NCI-H2107 treated with DMSO at 0.1 percent for 48 hours (cell line): ENCODE results near the gene COPRS.
"Not testable (repeated sequence)": the region's sequence is repeated elsewhere in the genome, so short reads cannot be mapped to it uniquely, and the experiment has no call there.

Source experiments
- DNase-seq: peaks from one replicate; lab custom pipeline; 2025; ENCODE audit not compliant: unreplicated experiment; lab: John Stamatoyannopoulos, UW

The COPRS gene

DNA sequence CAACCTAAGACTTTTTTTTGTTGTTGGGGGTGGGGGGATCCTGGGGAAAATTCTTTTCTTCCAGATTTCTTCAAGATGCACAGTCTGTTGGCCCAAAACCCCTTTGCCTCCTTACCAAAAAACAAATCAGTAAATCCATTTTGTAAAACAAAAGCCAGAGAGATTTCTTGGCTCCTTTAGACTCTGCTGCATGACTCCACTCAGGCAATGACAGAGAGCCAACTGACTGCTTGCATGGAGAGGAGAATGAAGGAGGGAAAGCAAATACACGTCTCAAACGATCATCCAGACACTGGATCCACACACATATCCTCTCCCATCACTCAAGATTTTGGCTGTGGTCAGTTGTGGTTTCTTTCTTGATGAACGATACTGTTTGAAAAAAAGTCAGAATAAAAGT is 13.8 kb downstream of the COPRS start:
- no peak for DNase-seq

DNA sequence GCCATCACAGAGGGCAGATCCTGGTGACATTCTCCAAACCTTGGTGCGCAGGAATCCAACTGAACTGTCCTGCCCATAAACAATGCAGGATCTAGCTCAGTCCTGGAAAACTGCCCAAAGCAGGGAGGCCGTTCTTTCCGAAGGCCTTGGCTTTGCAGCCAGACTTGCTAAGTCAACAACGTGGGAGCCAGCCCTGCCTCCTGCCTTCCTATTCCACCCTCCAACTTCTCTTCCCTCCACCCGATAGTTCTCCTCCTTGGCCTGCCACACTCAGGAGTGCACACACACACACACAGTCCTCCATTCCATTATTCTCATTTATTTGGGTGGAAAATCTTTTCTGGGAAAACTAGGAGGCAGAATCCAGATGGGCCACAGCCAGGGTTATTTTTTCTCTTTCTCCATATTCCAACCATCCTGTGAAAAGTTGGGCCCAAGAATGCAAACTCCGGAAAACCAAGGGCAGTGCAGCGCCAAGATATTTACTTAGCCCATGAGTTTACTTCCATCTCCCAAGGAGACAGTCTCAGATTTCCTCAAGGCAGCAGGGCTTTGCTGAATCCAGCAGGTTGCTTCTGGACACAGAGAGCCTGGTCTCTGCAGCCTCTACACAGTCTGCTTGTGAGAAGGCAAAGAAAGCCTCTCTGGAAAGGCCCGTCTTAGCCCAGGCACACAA is 15.8 kb downstream of the COPRS start:
- no peak for DNase-seq

DNA sequence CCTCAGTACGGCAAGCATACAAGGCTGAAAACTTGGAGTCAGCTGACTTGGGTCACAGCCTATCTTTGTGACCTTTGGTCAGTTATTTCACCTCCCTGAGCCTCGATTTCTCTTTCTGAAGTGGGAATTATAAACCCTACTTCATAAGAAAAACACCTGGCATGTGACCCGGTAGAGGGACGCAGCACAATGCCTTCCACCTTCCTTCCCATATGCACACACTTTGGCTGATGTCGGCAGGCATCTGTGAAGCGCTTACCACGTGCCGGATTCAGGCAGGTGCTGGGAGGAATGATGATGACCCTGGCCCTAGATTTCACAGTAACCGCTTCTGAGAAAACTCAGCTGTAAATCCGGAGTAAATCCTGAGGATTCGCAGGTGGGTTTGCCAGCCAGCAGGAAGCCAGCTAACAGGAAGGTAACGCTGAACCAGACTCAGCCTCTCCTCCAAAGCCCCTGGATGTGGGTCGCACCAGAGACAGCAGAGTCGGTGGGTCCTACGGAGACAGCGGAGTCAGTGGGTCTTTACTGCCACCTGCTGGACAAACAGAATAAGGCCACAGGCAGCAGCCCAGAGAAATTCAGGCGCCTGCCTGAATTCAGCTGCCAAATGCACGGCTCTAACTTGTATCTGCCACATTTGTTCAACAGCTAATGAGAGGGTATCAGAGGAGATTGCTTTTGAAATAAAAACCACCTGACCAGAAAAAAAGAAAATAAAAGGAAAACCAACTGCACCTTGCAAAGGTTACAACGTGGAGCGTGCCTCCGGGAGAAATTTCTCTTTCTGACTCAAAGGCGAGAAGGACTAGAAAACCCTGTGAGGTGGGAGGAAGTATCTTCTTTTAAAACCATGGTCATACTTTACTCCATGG is 16.6 kb downstream of the COPRS start:
- peak; percentile 51 for DNase-seq

DNA sequence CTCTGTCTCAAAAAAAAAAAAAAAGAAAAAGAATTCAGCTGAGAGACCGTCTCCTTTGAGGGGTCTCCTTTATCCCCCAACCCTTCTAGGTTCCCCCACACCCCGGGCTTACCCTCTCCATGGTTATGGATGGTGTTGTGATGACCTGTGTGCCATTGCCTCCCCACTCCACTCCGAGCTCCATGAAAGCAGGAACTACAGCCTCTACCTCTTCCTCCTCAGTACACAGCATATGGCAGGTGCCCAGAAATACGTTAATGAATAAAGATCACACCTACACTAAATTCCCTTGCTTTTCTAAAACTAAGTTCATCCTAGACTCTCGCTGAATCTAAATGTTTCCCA is 17.2 kb downstream of the COPRS start:
- no peak for DNase-seq

DNA sequence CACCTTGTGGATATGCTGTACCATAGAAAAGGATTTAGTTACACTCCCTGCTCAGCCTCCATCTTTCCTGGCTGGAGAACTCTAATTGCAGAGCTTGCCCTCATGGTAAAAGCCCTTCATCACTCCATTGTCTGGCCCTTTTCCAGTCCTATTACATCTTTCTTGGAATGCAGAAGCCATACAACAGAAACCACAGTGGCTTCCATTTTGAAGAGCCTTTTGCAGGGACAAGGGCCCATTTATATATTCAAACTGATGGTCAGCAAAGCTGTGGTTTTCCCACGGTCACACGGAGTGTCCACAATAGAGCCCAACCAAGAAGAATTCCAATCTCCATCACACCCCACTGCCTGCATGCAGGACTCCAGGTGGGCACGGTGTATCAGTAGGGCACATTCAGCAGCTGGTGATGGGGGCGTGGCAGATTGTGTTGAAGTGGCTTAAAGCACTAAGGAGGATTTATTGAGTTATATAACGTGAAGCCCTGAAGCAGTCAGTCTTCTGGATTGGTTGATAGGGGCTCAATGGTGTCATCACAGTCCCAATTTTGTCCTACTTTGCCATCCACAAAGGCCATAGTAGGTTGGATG is 20.3 kb downstream of the COPRS start:
- DNase-seq: no peak

DNA sequence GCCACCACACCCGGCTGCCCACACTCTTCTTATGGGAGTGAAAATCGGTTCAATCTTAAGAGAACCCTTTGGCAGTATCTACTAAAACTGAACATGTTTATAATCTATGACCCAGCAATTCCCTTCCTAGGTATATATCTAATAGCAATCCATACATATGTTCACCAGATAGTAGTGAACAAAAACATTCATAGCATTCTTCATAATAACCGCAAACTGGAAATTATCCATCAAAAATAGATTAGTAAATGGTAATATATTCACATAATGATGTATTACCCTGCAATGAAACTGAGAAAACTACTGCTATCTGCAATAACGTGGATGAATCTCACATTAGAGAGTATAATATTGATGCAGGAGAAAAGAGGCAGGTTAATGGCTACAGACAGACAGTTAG is 23.1 kb downstream of the COPRS start:
- DNase-seq: no peak

DNA sequence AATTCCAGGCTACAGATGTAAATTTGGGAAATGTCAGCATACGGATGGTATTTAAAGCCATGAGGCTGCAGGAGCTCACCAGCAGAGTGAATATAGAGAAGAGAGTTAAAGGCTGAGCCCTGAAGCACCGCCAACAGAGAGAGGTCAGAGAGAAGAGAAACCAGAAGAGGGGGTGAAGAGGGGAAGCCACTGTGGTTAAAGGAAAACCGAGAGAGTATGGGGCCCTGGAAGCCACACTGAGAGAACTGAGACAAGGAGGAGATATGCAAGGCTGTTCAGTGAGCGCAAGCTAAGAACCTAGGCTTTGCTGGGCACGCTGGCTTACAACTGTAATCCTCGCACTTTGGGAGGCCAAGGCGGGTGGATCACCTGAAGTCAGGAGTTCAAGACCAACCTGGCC is 24.6 kb downstream of the COPRS start:
- no peak for DNase-seq

DNA sequence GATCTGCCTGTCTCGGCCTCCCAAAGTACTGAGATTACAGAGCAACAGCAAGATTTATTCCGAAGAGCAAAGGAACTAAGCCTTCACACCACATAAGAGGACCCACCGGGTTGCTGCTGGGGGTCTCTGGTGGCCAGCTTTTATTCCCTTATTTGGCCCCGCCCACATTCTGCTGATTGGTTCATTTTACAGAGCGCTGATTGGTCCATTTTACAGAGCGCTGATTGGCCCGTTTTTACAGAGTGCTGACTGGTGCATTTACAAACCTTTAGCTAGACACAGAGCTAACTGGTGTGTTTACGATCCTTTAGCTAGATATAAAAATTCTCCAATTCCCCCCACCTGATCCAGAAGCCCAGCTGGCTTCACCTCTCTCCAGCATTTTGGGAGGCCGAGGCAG is 26.3 kb downstream of the COPRS start:
- no peak for DNase-seq

DNA sequence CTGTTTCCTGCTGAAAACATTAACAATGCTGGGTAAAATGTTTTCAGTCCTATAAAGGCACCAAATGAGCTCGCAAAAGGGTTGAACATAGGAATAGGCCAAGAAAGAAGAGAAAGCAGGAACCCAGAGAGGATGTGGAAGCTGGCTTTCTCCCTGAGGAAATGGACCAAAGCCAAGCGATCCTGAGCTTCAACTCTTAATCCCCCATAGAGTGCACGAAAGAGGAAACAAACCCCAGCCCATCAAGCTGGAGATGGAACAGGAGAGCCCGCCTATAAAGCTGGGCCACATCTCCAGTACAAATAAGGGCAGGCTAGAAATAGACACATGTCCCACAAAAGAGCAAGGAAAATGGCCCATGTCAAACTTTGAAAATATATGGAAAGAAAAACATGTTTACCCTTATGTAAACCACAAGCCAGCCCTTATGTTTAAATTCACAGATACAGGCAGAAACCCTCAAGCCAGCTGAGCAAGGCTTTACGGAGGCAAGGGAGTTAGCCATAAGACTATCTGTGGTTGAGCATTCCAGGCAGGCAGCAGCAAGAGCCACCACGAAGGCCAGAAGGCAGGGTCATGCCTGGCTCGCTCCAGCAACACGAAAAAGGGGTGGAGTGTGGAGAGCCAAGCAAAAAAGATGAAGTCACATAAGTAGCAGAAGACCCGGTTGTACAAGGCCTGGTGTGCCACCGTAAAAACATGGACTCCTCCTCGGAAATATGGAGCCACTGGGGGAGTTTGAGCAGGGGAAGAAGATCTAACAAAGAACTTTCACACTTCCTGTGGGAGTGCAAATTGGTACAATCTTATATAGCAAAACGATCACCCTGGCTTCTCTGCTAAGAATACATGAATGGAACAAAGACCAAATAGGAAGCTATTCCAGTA is 27.8 kb downstream of the COPRS start:
- DNase-seq: no peak

DNA sequence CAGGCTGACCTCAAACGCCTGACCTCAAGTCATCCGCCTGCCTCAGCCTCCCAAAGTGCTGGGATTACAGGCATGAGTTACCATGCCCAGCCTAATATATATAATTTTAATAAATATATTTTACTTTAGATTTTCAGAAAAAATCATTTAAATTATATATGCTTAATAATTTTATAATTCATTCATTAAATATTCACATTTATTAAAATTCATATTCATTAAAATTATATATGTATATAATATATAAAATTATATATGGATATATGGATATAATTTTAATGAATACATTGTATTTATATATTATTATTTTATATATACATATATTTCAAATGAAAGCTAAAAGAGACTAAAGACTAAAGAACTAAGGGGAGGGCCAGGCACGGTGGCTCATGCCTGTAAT is 29.4 kb downstream of the COPRS start:
- DNase-seq: no peak

DNA sequence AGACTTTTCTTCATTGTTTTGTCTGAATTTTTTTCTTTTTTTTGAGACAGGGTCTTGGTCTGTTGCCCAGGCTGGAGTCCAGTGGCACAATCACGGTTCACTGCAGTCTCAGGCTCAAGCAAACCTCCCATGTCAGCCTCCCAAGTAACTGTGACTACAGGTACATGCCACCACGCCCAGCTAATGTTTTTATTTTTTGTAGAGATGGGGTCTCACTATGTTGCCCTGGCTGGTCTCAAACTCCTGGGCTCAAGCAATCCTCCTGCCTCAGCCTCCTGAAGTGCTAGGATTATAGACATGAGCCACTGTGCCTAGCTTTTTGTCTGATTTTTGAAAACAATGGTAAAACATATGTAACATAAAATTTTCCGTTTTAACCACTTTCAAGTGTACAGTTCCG is 30.1 kb downstream of the COPRS start:
- DNase-seq: not testable (repeated sequence)

DNA sequence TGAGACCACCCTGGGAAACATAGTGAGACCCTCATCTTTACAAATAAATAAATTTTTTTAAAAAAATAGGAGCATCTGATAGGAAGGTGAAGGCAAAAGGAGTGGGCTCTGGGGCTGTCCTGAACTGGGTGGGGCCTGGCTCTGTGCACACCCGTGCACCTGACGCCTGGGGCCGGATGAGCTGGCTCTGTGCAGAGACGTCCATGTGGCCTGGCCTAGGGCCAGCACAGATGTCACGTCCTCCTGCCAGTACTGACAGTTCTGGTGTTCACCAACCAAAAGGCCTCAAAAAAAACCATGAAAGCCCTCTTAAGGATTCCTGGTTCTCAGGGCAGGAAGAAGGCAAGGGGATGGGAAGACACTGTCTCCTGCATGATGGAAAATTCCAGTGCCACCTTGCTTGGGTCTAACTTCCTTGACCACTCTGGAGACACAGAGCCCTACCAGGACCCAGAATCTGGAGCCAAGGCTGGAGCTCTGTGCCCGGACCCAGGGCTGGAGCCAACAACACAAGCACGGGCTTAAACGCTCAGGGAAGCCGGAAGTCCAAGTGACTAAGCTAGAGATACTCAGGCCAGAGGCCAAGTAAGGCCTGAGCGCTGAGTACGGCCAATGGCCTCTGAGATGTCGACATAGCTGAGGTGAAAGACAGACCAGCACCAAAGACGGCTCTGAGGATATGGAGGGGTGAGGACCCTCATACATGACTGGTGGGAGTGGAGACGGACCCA is 32.9 kb downstream of the COPRS start:
- DNase-seq: no peak

DNA sequence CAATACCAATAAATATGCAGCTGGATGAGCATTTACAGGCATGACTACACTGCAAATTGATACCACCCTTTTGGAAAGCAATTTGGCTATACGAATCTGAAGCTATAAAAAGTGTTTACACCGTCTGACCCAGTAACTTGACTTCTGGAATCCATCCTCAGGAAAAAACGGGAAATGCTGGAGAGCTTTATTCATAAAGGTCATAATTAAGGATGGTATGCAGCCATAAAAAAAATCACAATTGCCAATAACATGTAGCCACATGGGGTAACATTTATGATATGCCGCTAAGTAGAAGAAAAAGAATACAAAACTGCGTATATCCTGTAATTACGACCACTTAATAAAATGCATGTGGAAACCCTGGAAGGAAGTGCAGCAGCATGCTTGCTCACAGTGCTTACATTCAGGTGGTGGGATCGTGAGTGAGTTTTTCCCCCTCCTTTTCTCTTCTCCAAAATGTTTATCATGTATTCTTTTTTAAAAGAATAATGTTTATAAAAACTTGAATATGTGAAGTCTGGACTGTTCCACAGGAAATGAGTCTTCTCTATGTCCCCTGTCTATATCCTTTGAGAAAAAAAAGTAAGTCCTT is 34.2 kb downstream of the COPRS start:
- no peak for DNase-seq

DNA sequence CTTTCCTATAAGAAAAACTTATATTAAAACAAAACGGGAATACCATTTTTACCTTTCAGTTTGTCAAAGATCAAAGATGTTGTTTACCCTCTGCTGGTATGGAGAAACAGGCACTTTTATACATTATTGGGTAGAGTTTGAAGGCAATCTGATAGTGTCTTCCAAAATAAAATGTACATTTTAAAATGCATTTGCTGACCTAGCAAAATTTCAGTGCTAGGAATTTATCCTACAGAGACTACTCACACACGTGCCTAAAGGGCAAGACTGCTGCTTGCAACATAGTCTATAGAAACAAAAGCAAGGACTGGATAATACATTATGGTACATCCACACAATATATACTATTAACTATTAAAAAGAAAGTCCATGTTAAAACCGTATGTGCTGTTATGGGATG is 36.0 kb downstream of the COPRS start:
- no peak for DNase-seq

DNA sequence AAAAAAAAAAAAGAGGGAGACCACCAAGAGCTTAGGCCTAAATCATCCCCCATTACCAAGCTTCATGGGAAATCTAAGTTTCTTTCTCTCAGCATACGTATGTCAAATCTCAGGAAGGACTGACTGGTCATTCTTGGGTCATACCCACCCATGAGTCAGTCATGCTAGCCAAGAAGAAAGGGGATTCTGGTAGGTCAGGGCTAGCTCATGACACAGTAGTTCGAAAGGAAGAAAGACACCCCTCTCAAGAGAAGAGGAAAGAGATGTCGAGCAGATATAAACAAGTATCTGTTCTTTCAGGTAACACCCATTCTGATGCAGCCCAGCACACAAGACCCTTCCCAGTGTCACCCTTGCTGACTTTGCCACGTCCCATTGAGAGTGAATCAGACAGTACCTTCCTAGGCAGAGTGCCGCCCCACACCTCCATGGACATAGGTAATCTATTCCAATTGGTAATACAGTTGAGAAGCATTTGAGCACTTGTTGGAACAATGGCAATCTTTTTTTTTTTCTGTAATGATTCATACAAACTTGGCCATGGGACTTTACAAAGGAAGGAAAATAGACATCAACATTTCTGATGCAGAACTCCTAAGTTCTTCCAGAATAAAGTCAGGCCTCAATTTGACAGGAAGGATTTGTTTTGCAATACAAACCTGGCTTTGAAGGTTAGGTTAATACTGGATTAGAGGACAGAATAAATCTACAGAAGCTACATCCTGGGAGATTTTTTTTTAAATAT is 38.2 kb downstream of the COPRS start:
- DNase-seq: no peak

DNA sequence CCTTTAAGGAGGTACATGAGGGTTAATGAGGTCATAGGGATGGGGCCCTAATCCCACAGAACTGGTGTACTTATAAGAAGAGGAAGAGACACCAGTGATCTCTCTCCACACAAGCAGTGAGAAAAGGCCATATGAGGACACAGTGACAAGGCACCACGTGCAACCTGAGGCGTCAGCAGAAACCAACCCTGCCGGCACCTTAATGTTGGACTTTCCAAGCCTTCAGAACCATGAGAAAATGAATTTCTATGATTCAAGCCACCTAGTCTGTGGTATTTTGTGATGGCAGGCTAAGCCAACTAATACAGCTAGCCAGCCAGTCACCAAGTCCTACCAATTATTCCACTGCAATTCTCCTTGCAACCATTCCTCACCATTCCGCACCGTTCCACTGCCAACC is 39.5 kb downstream of the COPRS start:
- no peak for DNase-seq

DNA sequence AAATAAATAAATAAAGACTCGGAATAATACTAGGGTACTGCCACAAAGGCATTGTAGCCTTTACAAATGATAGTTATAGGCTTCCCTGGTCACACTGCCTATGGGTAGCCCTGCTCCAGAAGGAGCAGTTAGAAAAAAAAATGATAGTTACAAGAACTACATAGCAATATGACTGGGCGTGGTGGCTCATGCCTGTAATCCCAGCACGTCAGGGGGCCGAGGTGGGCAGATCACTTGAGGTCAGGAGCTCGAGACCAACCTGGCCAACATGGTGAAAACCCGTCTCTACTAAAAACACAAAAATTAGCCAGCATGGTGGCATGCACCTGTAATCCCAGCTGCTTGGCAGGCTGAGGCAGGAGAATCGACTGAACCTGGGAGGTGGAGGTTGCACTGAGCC is 40.2 kb downstream of the COPRS start:
- not testable (repeated sequence) for DNase-seq

DNA sequence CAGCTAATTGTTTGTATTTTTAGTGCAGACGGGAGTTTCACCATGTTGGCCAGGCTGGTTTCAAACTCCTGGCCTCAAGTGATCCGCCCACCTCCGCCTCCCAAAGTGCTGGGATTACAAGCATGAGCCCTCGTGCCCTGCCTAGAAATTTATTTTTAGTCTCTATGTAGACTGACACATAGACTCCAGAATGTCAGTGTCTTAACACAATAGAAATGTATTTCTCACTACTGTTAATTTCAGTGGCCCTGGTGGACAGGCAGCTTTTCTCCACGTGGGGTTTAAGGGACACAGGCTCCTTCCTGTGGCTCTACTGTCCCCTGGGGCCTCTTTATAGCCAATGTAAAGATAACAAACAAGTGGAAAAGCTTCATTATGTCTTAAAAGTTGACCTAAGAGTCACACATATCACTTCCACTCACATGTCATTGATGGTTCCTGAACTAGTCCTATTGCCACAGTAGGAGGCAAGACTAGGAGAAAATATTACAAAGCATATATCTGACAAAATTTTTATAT is 43.8 kb downstream of the COPRS start:
- no peak for DNase-seq

DNA sequence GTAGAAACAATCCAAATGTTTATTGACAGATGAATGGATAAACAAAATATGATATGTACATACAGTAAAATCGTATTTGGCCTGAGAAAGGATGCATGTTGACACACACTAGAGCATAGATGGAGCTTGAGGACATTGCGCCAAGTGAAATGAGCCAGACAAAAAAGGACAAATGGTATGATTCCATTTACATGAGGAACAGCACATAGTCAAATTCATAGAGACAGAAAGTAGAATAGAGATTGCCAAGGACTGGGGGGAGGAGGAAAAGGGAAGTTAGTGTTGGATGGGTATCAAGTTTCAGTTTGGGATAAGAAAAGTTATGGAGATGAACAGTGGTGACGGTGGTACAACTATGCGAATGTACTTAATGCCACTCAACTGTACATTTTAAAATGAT is 47.9 kb downstream of the COPRS start:
- DNase-seq: no peak
